DND-41 (cell line): Measurements from ENCODE around the gene NFIA.
A peak's percentile ranks its signal among the peaks of the same experiment; 100 is the strongest.

ENCODE experiments used
- ATAC-seq: fragments of 200-7000 bp; cut with Tn5 transposase; 3 replicates; pipeline ENCODE4 v1.9.1; 2021; ENCODE audit warnings: low read depth; ENCODE audit not compliant: insufficient read depth
- DNase-seq: peaks from one replicate; pipeline ENCODE4 v3.0.0-alpha.2; 2020
- H2AFZ ChIP-seq: 2 replicates; pipeline ENCODE4 v1.6.0; 2012; ENCODE audit warnings: low read depth, low read length
- H3K27ac ChIP-seq: 2 replicates; pipeline ENCODE4 v1.5.1; 2012; ENCODE audit warnings: low read length, inconsistent platforms
- H3K27me3 ChIP-seq: fragments of 200-600 bp; sonication (generic); 2 replicates; pipeline ENCODE4 v1.6.0; 2012; ENCODE audit warnings: low read length, mild to moderate bottlenecking, inconsistent platforms; ENCODE audit not compliant: insufficient read depth, poor library complexity
- H3K36me3 ChIP-seq: 2 replicates; pipeline ENCODE4 v1.5.1; 2012; ENCODE audit warnings: low read length, inconsistent platforms; ENCODE audit not compliant: insufficient read depth
- H3K4me1 ChIP-seq: 2 replicates; pipeline ENCODE4 v1.5.1; 2012; ENCODE audit warnings: mild to moderate bottlenecking, low read length; ENCODE audit not compliant: insufficient read depth
- H3K4me2 ChIP-seq: 2 replicates; pipeline ENCODE4 v1.6.0; 2012; ENCODE audit warnings: mild to moderate bottlenecking, moderate library complexity, low read length, inconsistent platforms; ENCODE audit not compliant: insufficient read depth
- H3K4me3 ChIP-seq, 2 experiments: fragments of 200-600 bp in 1 of 2; shearing (Covaris generic) in 1 of 2; 2 replicates each; pipeline ENCODE4 v1.5.1; 2012 to 2016; ENCODE audit warnings: inconsistent platforms in 2 of 2, low read length in 2 of 2, mild to moderate bottlenecking in 2 of 2, low read depth in 1 of 2, moderate library complexity in 1 of 2
- H3K79me2 ChIP-seq: 2 replicates; pipeline ENCODE4 v1.6.0; 2012; ENCODE audit warnings: low read length, inconsistent platforms; ENCODE audit not compliant: insufficient read depth
- H3K9ac ChIP-seq: 2 replicates; pipeline ENCODE4 v1.6.0; 2012; ENCODE audit warnings: low read depth, mild to moderate bottlenecking, inconsistent platforms, low read length, moderate library complexity
- H3K9me3 ChIP-seq: 2 replicates; pipeline ENCODE4 v1.5.1; 2012; ENCODE audit warnings: low read length, moderate library complexity, mild to moderate bottlenecking, inconsistent platforms; ENCODE audit not compliant: insufficient read depth, severe bottlenecking
- H4K20me1 ChIP-seq: 2 replicates; pipeline ENCODE4 v1.6.0; 2012; ENCODE audit warnings: low read length; ENCODE audit not compliant: insufficient read depth
- CTCF ChIP-seq: IDR thresholded peaks from 2 replicates; pipeline ENCODE4 v1.5.1; 2012; ENCODE audit warnings: borderline replicate concordance, low read length, moderate library complexity, mild to moderate bottlenecking; ENCODE audit not compliant: poor library complexity, severe bottlenecking; ENCODE audit errors: extremely low read depth
- EZH2 ChIP-seq: IDR thresholded peaks from 3 replicates; pipeline ENCODE4 v1.6.1; 2012; ENCODE audit warnings: borderline replicate concordance, low read depth, mild to moderate bottlenecking, moderate library complexity, low read length, inconsistent platforms; ENCODE audit not compliant: severe bottlenecking

NFIA gene

GRCh38 chr1:61451572-61451968 lies 369.2 kb downstream of the NFIA start:
- Histone ChIP-seq H4K20me1 (no peaks in the 10 kb centered on the region), H3K9me3 (no peaks in the 10 kb centered on the region), H2AFZ (no peak overlapping the region), H3K36me3 (no peaks in the 10 kb centered on the region), H3K27ac (no peak overlapping the region), H3K27me3 (no peaks in the 10 kb centered on the region), H3K4me2 (no peak overlapping the region), H3K4me3 (no peak overlapping the region), H3K4me1 (no peaks in the 10 kb centered on the region), H3K9ac (no peak overlapping the region), H3K79me2 (no peaks in the 10 kb centered on the region)
- no peak for ATAC-seq
- DNase-seq: no peak
- TF ChIP-seq CTCF: no peak

GRCh38 chr1:61452176-61453035 lies 370.0 kb downstream of the NFIA start:
- H3K4me1 ChIP-seq: no peaks in the 10 kb centered on the region
- no peaks in the 10 kb centered on the region for H4K20me1 ChIP-seq
- ATAC-seq (no peak), DNase-seq (no peak)
- H3K4me2 ChIP-seq: no peak overlapping the region
- no peak overlapping the region for H3K4me3 ChIP-seq
- no peaks in the 10 kb centered on the region for H3K36me3 ChIP-seq
- H3K9ac ChIP-seq: no peak overlapping the region
- H3K27me3 ChIP-seq: no peaks in the 10 kb centered on the region
- TF ChIP-seq CTCF (no peak), EZH2 (no peak)
- no peak overlapping the region for H3K27ac ChIP-seq
- no peak overlapping the region for H2AFZ ChIP-seq
- no peaks in the 10 kb centered on the region for H3K9me3 ChIP-seq
- H3K79me2 ChIP-seq: no peaks in the 10 kb centered on the region

- H3K9me3 ChIP-seq: no peaks in the 10 kb centered on the region
- H3K9ac ChIP-seq: no peak overlapping the region
- H3K4me1 ChIP-seq: no peaks in the 10 kb centered on the region
- no peak overlapping the region for H3K27ac ChIP-seq
- no peak overlapping the region for H3K4me3 ChIP-seq
- no peak for TF ChIP-seq EZH2
- TF ChIP-seq CTCF: peak; percentile 58
- no peaks in the 10 kb centered on the region for H3K27me3 ChIP-seq
- no peaks in the 10 kb centered on the region for H4K20me1 ChIP-seq
- no peaks in the 10 kb centered on the region for H3K36me3 ChIP-seq
- DNase-seq (peak; percentile 20), ATAC-seq (peak; percentile 57)
- no peaks in the 10 kb centered on the region for H3K79me2 ChIP-seq
- H3K4me2 ChIP-seq: no peak overlapping the region
- H2AFZ ChIP-seq: no peak overlapping the region
These were observed 371.0 kb downstream of the NFIA start for GRCh38 chr1:61453111-61453961.
